Gastroesophageal sphincter (tissue), 4 donors: ENCODE measurements around the gene HERC4. TPM values are rescaled to one million over a fixed set of nuclear protein-coding genes. Genes with fewer than 3 reads are reported as not detected.

Source experiments
- ATAC-seq: fragments of 150-250 bp; one replicate; pipeline ENCODE4 v1.9.1; 2016; ENCODE audit warnings: mild to moderate bottlenecking, moderate library complexity
- H3K27ac ChIP-seq, 4 donors: fragments of 200-600 bp; sonication (generic) in 3 of 4; 1 replicate in 3 of 4; 2 replicates in 1 of 4; pipeline ENCODE4 v1.5.1; 2016 to 2019
- H3K27me3 ChIP-seq: fragments of 200-600 bp; sonication (generic); one replicate; pipeline ENCODE4 v1.5.1; 2019
- H3K36me3 ChIP-seq, 2 donors: fragments of 200-600 bp; sonication (generic); one replicate each; pipeline ENCODE4 v1.5.1; 2019; ENCODE audit warnings: control low read depth in 1 of 2
- H3K4me1 ChIP-seq, 3 donors: fragments of 200-600 bp; sonication (generic); 1 replicate in 2 of 3; 2 replicates in 1 of 3; pipeline ENCODE4 v1.5.1; 2016 to 2019; ENCODE audit warnings: control low read depth in 2 of 3
- H3K4me3 ChIP-seq, 2 donors: fragments of 200-600 bp; sonication (generic); one replicate each; pipeline ENCODE4 v1.5.1; 2019; ENCODE audit warnings: mild to moderate bottlenecking in 1 of 2, moderate library complexity in 1 of 2
- H3K9me3 ChIP-seq, 3 donors: fragments of 200-600 bp; sonication (generic); one replicate each; pipeline ENCODE4 v1.5.1; 2017 to 2019; ENCODE audit warnings: control low read depth in 2 of 3
- CTCF ChIP-seq, 4 experiments: fragments of 200-600 bp in 2 of 4; fragments of 450-650 bp in 2 of 4; sonication (generic) in 1 of 4; IDR thresholded peaks; one replicate each; pipeline ENCODE4 v1.5.1; 2017 to 2019; ENCODE audit warnings: antibody characterized with exemption in 4 of 4, mild to moderate bottlenecking in 2 of 4, moderate library complexity in 2 of 4
- EP300 ChIP-seq: sonication (generic); formaldehyde crosslinking; IDR thresholded peaks from one replicate; pipeline ENCODE4 v1.6.1; 2017; ENCODE audit warnings: antibody characterized with exemption, mild to moderate bottlenecking
- POLR2A ChIP-seq, 2 donors: fragments of 450-650 bp; IDR thresholded peaks; one replicate each; pipeline ENCODE4 v1.6.1; 2017; ENCODE audit warnings: antibody characterized with exemption in 2 of 2, mild to moderate bottlenecking in 2 of 2, moderate library complexity in 1 of 2
- POLR2AphosphoS5 ChIP-seq: sonication (generic); formaldehyde crosslinking; IDR thresholded peaks from one replicate; pipeline ENCODE4 v1.6.1; 2017; ENCODE audit warnings: antibody characterized with exemption
- WGBS, 2 donors: methylation state at CpG; one replicate each; pipeline ENCODE4 v1.1.5; 2018; ENCODE audit warnings: low coverage in 1 of 2; 5-methylcytosine and 5-hydroxymethylcytosine counted together
- total RNA-seq, 4 donors: library from RNA; depleted of rRNA; stranded (reverse); fragments of >200 nt; gene quantifications; one replicate each; pipeline ENCODE4 v1.1.0, GENCODE V29; 2016

Gene HERC4
- total RNA-seq, 4 donors from 2014 or later = 30.3 to 58.4 (median 43.0) TPM

- Histone ChIP-seq H3K4me3 (no peak overlapping the region), H3K4me1 (no peaks in the 10 kb centered on the region), H3K27me3 (no peaks in the 10 kb centered on the region), H3K9me3 (no peaks in the 10 kb centered on the region), H3K27ac (no peak overlapping the region), H3K36me3 (no peaks in the 10 kb centered on the region)
- WGBS, 2 donors = 89 to 91% methylated on average over 3 of the region's 3 CpGs
- no peak for TF ChIP-seq EP300
- no peak for TF ChIP-seq POLR2AphosphoS5
- no peak for TF ChIP-seq CTCF (IDR thresholded peaks at IDR 0.05)
- no peak for ATAC-seq
Measured at GRCh38 chr10:68103901-68104300, 28.8 kb upstream of the HERC4 start.

GRCh38 chr10:68103261-68103878, 28.3 kb upstream of the HERC4 start:
- H3K27me3 ChIP-seq = no peaks in the 10 kb centered on the region
- 63 to 70% methylated on average over 1 to 4 of the region's 4 CpGs for WGBS, 2 donors

GRCh38 chr10:68101066-68101465, 26.0 kb upstream of the HERC4 start:
- Histone ChIP-seq H3K27me3 (no peaks in the 10 kb centered on the region), H3K27ac (no peak overlapping the region), H3K9me3 (no peaks in the 10 kb centered on the region), H3K36me3 (no peaks in the 10 kb centered on the region), H3K4me1 (peaks cover 0 to 9% (median 4%) of the 10 kb centered on the region in 3 donors), H3K4me3 (no peak overlapping the region)
- ATAC-seq = no peak
- 88 to 90% methylated on average over 2 of the region's 2 CpGs for WGBS, 2 donors
- TF ChIP-seq CTCF (IDR thresholded peaks at IDR 0.05) (no peak), POLR2AphosphoS5 (no peak), EP300 (no peak), POLR2A (IDR thresholded peaks at IDR 0.05) (no peak)

More at GRCh38 chr10:68103261-68103878, 28.3 kb upstream of the HERC4 start:
- no peaks in the 10 kb centered on the region for H3K9me3 ChIP-seq
- H3K36me3 ChIP-seq = no peaks in the 10 kb centered on the region
- no peak for TF ChIP-seq EP300
- TF ChIP-seq POLR2A (IDR thresholded peaks at IDR 0.05) = no peak
- TF ChIP-seq POLR2AphosphoS5 = no peak
- no peak for TF ChIP-seq CTCF (IDR thresholded peaks at IDR 0.05)
- no peaks in the 10 kb centered on the region for H3K4me1 ChIP-seq
- ATAC-seq = no peak
- no peak overlapping the region for H3K4me3 ChIP-seq
- no peak overlapping the region for H3K27ac ChIP-seq

GRCh38 chr10:68099736-68100135, 24.7 kb upstream of the HERC4 start:
- no peak overlapping the region for H3K27ac ChIP-seq

More at GRCh38 chr10:68099736-68100135, 24.7 kb upstream of the HERC4 start:
- Histone ChIP-seq H3K36me3 (no peaks in the 10 kb centered on the region), H3K4me3 (no peak overlapping the region), H3K4me1 (peaks cover 0 to 9% (median 4%) of the 10 kb centered on the region in 3 donors), H3K27me3 (no peaks in the 10 kb centered on the region), H3K9me3 (no peaks in the 10 kb centered on the region)
- TF ChIP-seq EP300 (no peak), POLR2AphosphoS5 (no peak), POLR2A (IDR thresholded peaks at IDR 0.05) (no peak), CTCF (IDR thresholded peaks at IDR 0.05) (no peak)
- no peak for ATAC-seq
- WGBS, 2 donors = 91% methylated on average over 3 of the region's 3 CpGs; no CpG with 5 or more reads in 1 of the 2 donors
